HG02852 (cell line): Measurements from ENCODE around the gene TEX19.
"Not testable (repeated sequence)": the region's sequence is repeated elsewhere in the genome, so short reads cannot be mapped to it uniquely, and the experiment has no call there.

Experiments
- ATAC-seq: cut with Tn5 transposase; IDR thresholded peaks from one replicate; pipeline ENCODE4 v1.9.1; 2021; ENCODE audit warnings: mild to moderate bottlenecking, moderate library complexity; ENCODE audit not compliant: unreplicated experiment

The TEX19 gene

DNA sequence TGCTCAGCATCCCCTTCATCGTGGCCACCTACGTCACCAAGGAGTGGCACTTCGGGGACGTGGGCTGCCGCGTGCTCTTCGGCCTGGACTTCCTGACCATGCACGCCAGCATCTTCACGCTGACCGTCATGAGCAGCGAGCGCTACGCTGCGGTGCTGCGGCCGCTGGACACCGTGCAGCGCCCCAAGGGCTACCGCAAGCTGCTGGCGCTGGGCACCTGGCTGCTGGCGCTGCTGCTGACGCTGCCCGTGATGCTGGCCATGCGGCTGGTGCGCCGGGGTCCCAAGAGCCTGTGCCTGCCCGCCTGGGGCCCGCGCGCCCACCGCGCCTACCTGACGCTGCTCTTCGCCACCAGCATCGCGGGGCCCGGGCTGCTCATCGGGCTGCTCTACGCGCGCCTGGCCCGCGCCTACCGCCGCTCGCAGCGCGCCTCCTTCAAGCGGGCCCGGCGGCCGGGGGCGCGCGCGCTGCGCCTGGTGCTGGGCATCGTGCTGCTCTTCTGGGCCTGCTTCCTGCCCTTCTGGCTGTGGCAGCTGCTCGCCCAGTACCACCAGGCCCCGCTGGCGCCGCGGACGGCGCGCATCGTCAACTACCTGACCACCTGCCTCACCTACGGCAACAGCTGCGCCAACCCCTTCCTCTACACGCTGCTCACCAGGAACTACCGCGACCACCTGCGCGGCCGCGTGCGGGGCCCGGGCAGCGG lies 15.7 kb downstream of the TEX19 start:
- ATAC-seq = no peak

DNA sequence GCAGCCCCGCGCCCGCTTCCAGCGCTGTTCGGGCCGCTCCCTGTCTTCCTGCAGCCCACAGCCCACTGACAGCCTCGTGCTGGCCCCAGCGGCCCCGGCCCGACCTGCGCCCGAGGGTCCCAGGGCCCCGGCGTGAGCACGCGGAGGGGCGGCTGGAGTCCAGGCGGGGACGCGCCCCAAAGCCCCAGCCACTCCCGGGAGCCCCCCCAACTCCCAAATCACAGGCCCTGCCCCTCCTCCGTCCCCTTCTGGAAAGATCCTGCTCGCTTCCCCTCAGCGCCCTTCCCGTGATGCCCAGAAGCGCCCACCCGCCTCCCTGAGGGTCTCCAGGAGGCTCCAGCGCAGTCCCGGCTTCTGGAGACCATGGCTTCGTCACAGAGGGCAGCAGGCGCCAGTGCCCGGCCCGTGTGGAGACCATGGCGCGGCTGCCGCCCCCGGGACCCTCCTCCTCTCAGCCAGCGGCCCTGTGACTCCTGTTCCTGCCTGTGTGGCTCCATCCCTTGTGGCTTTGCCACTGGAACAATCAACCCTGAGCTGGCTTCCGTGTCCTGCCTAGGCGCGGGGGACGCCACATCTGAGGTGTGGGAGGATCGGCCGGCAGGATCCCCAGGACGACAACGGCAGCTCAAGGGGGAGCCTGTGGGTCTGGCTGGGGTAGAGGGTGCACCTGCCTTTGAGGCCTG lies 16.5 kb downstream of the TEX19 start:
- no peak for ATAC-seq

DNA sequence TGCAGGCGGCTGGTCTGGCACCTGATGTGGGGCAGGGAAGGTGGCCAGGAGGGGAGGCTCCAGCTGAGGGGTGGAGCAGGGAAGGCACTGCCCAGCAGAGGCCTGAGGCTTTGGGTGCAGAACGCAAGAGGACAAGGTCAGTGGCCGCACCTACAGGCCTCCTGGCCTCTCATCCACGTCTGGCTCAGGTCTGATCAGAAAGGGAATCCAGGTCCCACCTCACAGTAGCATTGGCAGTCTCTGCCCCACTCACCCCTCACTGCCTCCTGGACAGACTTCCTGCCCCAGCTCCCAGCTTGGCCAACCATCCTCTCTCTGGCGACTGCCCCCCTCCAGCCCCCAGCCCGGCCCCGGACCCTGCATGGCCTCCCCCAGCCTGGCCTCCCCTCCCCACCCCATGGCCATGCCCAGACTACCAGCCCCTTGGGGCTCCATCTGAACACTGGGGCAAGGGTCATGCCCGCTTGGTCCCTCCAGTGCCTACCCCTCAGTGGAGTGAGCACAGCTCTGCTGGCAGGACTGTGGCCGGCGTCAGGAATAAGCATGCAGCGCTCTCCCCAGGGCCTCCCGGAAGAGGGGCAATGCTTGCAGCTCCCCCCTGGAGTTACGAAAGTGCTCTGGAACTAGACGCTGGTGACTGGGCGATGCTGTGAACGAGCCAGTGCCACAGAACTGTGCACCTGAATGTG lies 17.1 kb downstream of the TEX19 start:
- no peak for ATAC-seq

DNA sequence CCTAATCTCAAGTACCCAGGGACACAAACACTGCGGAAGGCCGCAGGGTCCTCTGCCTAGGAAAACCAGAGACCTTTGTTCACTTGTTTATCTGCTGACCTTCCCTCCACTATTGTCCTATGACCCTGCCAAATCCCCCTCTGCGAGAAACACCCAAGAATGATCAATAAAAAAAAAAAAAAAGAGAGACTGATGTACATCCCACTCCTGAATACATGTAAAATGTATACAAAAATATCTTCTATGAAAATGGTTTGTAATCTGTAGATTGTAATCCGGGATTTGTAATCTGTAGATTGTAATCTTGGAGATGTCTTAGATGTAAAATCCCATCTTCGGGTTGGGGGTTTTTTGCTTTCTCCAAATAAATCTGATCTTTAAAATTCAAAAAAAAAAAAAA lies 18.2 kb downstream of the TEX19 start:
- not testable (repeated sequence) for ATAC-seq

DNA sequence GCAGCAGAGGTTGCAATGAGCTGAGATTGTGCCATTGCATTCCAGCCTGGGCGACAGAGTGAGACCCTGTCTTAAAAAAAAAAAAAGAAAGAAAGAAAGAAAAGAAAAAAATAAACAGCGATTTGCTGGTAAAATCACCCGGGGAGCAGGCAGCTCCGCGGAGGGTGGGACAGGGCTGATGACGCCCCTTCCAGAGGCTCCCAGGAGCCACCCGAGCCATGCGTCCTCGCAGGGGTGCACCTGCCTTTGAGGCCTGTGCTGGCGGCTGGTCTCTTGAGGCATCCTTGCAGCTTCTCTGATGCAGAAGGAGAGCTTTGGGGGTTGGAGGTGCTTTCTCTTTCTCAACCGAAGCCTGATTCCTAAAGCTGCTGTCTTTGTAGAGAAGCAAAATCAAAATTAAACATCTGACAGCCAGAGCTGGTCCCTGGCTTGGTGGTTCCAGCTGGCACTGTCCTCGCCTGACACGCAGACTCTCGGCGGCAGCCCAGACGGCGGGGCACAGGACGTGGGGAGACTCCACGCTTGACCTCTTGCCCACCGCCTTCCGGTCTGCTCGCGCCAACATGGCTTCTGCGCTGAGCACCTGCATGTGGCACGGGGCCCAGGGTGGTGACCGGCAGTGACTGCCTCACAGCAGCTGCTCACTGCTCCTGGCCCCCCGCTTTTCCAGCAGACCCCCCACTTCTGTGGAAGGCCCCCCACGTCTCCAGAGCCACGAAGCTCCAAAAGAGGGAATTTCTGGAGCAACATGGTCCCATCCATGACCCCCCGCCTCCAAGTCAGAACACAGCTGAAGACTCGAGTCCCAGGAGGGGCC lies 19.1 kb downstream of the TEX19 start:
- no peak for ATAC-seq

DNA sequence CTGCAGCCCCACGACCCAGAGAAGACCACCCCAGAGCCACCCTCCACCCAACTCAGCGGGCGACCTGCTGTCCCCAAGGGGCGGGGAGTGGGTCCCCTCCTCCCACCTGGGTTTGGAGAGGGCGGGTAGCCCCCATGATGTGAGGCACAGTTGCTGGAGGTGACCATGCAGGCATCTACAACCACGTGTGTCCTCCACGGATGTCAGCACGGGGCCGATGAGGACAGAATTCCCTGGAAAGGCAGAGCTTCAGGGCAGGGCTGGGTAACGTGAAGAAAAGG lies 19.6 kb downstream of the TEX19 start:
- no peak for ATAC-seq

DNA sequence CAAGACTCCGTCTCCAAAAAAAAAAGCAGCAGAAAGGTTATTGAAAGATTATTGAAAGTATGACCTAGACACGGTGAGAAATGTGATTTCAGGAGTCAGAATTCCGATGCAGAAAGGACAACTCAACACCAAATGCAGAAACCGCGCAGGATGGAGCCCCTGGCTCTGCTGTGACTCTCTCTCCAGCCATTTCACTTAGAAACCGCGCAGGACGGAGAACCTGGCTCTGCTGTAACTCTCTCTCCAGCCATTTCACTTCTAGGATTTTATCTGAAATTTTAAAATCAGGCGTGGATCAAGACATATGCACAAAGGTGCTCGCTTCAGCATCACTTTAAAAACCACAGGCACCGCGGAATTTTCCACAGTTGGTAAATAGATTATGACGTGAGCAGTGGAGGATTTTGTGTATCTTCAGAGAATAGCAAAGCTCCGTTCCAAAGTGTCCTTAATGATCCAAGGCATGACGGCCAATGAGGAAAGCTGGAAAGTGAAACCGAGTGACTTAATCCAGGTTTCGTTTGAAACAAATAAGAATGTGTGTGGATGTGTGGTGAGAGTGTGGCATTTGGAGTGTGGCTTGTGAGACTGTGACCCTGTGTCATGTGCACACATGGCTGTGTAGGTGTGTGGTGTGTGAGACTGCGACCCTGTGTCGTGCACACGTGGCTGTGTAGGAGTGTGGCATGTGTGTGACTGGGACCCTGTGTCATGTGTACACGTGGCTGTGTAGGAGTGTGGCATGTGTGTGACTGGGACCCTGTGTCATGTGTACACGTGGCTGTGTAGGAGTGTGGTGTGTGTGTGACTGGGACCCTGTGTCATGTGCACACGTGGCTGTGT lies 22.0 kb downstream of the TEX19 start:
- no peak for ATAC-seq

DNA sequence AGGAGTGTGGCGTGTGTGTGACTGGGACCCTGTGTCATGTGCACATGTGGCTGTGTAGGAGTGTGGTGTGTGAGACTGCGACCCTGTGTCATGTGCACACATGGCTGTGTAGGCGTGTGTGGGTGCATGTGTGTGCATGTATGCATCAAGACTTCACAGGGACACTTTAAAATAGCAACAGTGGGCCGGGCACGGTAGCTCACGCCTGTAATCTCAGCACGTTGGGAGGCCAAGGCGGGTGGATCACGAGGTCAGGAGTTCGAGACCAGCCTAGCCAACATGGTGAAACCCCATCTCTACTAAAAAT lies 22.6 kb downstream of the TEX19 start:
- ATAC-seq = not testable (repeated sequence)

DNA sequence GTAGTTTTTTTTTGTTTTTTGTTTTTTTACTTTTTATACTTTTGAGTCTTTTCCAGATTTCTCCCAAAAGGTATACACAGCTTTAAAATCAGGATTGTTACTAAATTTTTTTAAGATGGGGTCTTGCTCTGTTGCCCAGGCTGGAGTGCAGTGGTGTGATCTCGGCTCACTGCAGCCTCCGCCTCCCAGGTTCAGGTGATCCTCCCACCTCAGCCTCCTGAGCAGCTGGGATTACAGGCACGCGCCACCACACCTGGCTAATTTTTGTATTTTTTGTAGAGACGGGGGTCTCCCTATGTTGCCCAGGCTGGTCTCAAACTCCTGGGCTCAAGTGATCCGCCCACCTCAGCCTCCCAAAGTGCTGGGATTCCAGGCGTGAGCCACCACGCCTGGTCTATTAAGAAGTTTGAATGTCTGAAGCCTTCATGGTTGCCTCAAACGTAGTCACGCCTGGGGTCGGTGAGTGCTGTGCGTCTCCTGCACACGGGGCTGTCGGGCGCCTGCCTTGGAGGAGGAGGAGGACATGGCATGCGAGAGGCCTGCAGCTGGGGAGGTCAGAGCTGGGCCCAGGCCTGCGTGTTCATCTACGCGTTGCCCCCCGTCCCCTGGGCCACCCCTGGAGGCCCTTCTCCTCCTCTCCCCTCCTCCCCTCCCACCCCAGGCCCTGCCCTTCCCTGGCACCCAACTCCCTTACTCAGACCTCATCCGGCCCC lies 23.3 kb downstream of the TEX19 start:
- ATAC-seq = not testable (repeated sequence)

DNA sequence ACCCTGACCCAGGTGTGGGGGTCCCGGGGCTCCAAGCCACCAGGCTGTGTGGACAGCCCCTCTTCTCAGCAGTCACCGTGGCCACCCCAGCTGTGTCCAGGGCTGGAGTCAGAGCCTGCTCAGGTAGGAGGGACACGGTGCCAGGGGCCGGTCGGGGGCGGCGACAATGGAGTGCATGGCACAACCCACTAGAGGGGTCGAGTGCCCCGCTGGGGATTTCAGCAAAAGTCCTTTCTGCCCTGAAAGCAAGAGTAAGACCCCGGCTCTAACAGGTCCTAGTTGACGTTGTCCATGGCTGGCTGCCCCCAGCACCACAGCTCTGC lies 23.8 kb downstream of the TEX19 start:
- no peak for ATAC-seq

DNA sequence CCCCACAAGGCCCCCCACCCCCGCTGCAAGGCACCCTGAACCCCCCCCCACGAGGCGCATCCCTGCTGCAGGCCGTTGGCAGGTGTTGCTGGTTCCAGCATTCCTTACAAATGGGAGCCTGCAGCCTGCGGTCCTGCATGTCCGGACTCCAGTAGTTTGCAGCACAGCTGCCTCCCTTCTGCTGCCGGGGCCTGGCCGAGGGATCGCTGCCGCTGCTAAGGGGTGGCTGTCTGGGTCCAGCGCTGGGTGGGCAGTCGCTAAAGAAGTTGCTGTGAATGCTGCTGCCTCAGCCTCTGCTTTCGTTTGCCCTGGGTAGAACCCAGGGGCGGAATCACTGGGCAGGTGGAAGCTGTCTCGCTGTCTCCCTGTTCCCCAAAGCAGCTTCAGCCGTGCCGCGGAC lies 24.4 kb downstream of the TEX19 start:
- ATAC-seq = no peak

DNA sequence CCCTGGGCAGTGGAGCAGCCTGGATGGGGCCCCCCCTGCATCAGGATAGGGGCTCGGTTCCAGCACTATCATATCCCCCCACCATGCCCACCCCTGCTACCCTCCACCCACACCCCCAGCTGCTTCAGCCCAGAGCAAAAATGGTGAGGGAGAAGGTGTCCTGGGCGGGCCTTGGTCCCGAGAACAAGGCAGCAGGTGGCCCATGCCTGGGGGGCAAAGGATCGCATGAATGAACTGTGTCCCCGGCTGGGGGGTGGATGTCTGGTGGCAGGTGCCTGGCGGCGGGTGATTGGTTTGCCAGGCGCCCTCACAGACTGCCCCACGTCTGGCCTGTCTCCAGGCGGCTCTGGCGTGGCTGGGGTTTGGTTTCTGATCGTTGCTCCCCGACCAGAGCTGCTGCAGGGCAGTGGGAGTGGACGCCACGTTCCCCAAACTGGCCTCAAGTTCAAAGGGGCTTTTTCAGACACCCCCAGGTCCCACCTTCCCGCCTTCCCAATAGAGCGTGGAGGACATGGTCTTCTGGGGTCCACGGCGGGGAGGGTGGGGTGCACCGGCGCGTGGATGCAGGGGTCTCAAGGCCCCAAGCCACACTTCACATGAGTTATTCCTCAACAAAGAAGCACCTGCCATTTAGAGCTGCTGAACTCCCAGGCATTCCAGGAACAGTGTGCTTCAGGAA lies 25.1 kb downstream of the TEX19 start:
- no peak for ATAC-seq

DNA sequence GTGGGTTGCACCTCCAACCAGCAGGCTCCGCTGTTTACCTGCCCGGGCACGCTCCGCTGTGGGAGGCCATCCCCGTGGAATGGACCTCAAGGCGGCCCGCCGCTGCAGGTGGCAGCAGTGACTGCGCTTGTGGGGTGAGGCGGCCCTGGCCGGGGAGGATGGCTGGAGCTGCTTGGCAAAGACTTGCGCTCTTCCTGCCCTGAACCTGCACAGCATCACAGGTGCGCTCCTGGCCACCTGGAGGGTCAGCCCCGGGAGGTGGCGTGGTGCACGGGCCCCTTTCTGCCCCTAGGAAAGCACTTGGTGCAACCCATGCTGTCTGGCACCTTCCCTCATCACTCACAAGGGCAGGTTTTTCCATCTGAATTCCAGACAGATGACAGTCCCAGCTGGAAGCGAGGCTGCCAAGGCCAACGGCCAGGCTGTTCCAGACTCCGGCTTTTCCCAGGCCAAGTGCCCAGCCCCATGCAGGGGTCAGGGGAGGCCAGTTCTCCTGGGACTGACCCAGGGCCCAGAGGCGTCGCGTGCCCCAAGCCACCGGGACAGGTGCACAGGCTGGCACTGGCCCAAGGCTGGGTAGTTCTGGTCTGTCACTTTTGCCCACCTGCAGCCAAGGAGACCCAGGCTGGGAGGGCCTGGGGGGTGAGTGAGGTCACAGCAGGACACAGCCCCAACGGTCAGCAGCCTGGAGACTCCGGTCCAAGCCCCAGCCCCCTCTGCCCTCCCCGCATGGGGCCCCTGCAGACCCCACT lies 25.9 kb downstream of the TEX19 start:
- no peak for ATAC-seq

DNA sequence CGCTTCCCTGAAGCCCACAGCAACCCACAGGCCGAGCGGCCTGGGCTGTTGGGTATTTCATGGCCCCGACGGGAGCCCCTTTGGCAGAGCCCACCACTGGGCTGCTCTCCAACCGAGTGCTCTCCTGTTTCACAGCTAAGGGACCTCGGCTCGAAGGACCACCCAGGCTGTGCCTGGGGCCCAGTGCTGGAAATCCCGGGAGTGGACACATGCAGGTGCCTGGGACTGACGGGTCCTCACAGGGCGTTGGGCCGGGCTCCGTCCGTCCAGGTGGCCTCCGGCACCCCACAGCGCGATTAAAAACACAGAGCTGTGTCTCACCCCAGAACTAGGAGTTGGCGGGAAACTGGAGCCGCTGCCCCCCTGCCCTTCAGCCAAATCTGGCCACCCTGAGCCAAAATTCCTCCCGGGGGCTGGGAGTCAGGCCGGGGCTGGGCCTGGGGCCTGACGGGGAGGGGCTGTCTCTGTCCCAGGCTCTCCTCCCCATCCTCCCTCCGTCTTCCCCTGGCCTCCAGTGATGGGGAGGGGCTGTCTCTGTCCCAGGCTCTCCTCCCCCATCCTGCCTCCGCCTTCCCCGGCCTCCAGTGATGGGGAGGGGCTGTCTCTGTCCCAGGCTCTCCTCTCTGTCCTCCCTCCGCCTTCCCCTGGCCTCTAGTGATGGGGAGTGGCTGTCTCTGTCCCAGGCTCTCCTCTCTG lies 26.7 kb downstream of the TEX19 start:
- ATAC-seq = no peak

DNA sequence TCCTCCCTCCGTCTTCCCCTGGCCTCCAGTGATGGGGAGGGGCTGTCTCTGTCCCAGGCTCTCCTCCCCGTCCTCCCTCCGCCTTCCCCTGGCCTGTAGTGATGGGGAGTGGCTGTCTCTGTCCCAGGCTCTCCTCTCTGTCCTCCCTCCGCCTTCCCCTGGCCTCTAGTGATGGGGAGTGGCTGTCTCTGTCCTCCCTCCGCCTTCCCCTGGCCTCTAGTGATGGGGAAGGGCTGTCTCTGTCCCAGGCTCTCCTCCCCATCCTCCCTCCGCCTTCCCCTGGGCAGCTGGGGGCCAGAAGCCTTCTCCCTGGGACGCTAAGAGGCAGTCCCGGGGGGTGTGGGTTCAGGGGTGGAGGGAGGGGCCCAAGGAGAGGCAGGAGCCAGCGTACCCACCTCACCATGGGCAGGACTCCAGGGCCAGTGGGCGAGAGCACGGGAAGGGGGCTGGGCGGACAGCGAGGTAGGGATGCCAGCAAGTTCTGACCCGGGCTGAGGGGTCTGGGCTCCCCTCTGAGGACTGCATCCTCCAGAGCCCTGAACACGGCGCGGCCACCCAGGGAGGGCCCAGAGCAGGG lies 27.3 kb downstream of the TEX19 start:
- no peak for ATAC-seq

DNA sequence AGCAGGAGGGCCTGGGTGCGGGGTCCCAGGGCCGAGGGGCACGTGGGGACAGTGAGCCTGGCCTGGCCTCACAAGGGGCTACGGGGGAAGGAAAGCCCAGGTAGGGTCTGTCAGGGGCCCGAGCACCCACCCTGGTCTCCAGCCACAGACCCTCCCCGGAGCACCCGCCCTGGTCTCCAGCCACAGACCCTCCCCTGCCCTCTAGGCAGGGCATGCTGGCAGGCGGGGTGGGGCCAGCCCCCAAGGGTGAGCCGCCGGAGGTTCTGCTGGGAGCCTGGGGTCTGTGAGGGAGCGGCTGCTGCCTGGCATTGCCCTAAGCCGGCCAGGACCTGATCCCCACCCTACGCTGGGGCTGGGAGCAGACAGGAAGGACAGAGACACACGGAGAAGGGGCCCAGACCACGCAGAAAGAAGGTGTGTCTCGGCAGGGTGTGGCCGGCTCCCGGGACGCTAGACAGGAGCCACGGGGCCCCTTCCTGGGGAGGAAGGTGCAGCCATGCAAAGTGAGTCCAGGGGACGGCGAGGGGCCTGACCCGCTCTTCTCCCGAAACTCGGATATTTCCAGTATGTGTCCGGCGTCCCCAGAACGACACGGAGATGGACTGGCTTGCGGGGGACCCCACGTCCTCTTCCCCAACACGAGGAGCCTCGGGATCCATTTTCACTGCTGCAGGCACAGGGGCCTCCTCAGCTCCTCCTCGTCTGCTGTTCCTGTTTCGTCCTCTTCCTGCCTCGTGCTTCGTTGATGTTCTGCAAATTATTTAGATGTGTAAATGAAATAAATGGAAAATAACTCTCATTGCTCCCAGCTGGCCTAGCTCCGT lies 28.0 kb downstream of the TEX19 start:
- ATAC-seq = no peak

DNA sequence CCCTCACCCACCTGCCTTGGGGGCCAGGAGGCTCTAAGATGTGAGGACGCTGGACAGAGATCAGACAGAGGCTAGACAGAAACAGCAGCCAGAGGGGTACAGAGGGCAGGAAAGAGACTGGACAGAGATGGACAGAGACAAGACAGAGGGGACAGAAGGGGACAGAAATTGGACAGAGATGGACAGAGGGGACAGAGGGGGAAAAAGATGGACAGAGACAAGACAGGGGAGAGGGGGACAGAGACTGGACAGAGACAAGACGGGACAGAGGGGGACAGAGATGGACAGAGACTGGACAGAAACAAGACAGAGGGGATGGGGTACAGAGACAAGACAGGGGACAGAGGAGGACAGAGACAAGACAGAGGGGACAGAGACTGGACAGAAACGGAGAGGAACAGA lies 28.7 kb downstream of the TEX19 start:
- ATAC-seq = no peak
